Stimulated activated CD4-positive, alpha-beta T cell treated with anti-CD3 and anti-CD28 coated beads, Interleukin-4, amount 100 ng/mL, for 24 hours (primary cell): ENCODE results near the gene ADGRB3.

Source experiments
- DNase-seq: peaks from one replicate; pipeline ENCODE4 v3.0.0-alpha.2; 2020

The ADGRB3 gene

DNA sequence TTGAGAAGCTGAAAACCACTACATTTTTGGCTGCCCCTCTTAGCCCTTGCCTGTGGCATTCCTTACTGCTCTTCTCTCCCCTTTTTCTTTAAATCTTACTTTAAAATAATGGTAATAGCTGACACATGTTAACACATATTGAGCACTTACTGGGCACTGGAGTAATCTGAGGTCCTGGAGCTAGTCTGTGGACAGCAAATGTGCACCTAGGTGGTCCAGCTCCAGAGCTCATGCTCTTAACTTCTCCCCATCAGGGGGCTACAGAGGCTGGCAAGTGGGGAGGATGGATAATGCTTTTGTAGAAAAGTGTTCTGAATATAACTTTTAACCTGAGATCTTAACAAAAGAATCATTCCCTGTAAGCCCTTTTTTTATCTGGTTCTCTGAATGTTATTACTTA is 74.8 kb downstream of the ADGRB3 start:
- DNase-seq: no peak

DNA sequence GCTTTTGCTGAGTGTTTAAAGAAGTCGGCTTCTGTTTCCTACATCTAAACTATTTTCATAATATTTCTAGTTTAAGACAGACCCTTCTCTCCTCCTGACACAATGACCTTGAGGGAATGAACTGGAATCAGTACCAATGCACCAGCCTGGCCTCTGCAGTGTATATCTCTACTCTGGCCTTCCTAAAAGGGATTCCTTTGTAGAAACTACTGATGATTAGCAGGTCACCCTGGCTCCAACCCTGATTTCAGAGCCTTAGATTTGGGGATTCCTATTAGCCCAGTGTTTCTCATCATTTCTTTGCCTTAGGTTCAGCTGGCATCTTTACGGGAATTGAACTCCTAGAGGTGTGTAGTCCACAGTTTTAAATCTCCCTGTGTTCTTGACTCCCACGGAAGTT is 75.4 kb downstream of the ADGRB3 start:
- DNase-seq: no peak

GRCh38 chr6:68710916-68711315 is 75.8 kb downstream of the ADGRB3 start:
- DNase-seq: no peak

DNA sequence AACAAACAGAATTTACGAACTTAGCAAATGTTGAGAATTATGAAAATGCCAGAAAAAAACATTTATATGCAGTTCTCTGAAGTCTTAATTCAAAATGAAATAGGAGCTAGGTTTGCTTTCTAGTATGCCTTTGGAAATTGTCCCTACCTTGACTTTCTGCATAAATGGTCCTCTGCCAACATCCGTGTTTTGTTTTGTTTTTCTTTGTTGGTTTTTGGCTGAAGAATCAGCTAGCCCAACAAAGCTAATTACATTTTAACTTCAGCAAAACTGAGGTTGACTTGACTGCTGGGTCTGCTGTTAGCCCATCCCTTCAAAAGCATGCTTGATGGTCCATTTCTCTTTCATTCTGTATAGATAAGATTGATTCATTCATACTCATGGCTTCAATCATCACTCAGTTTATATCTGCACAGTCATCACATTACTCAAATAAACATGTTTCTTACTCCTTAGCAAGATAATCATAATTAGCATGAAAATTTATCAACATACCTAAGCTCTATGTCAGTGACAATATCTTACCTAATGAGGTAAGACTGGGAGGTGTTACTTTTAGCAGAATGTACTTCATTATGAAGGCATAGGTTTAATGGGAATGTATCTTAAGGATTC is 76.4 kb downstream of the ADGRB3 start:
- DNase-seq: no peak

DNA sequence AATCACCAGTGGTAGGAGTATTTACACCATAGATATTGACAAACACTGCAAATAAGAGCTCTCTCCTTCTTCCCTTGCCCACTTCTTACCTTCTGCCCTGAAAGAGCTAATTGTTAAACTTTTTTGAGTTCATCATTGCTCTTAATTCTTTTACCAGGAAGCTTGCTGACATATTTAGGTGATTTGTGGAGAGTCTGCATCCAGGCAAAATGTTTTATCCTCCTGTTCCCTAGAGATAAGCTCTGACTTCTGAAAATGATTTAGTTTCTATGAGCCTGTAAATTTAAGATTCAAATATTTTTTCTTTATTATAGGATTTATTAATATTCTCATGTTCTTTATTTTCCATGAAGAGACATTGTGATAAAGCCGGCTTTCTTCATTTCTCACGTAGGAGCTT is 81.5 kb downstream of the ADGRB3 start:
- no peak for DNase-seq

- no peak for DNase-seq
Measured at GRCh38 chr6:68718385-68719073, 83.4 kb downstream of the ADGRB3 start.

- DNase-seq: no peak
Measured at GRCh38 chr6:68719761-68720160, 84.7 kb downstream of the ADGRB3 start.

GRCh38 chr6:68722891-68723527 is 87.9 kb downstream of the ADGRB3 start:
- no peak for DNase-seq

DNA sequence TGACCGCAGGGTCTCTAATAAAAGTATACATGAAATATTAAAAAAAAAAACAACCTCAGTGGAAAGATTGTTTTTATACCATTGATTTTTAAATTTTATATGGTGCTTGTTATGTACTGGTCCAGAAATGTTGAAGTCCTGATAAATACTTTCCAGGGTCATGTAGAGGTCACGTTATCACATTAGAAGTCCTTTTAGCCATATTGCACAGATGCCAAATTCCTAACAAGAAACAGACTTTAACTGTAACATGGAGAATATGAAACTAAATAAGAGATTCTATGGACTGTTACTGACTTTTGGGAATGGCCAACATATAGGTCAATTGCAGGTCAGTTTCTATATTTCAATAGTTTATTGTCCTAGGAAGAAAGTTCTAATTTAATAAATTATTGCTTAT is 89.0 kb downstream of the ADGRB3 start:
- DNase-seq: no peak

DNA sequence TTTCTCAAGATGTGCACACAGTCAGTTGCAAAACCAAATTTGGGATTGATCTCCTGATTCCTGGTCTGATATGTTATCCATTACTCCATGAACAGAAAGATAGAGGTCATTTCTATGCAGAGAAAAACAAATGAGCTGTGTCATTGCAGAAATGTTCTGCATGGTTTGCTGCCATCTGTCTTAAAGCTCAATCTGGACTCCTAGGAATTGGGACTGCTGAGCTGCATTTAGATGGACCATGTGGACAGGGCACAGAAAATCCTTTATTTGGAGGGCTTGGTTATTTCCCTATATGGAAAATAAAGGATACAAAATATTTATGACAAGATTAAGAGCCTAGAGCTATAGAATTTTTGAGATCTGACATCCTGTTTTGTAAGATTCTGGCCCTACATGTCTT is 91.3 kb downstream of the ADGRB3 start:
- DNase-seq: no peak

- no peak for DNase-seq
Measured at GRCh38 chr6:68726992-68727391, 91.9 kb downstream of the ADGRB3 start.

GRCh38 chr6:68727699-68728098 is 92.6 kb downstream of the ADGRB3 start:
- no peak for DNase-seq

- DNase-seq: no peak
Measured at GRCh38 chr6:68728159-68728979, 93.3 kb downstream of the ADGRB3 start.

GRCh38 chr6:68729377-68729903 is 94.4 kb downstream of the ADGRB3 start:
- no peak for DNase-seq

- no peak for DNase-seq
Measured at GRCh38 chr6:68730291-68731054, 95.4 kb downstream of the ADGRB3 start.

DNA sequence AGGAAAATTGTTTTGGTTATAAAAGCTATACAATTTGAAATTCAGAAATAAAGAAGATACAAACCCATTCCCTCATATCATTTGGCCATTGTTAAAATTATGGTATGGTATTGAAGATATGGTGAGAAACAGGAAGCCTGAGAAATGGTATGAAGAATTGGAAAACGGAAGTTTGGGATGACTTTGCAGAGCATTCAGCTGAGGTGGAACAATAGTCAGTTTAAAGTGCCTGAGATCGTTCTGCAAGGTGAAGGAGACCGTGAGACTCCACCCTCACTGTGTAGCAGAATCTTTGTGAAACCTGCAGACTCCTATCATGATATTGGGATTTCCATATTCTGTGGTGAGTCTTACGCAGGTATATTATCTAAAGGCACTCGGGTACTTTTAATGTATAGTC is 97.3 kb downstream of the ADGRB3 start:
- no peak for DNase-seq

DNA sequence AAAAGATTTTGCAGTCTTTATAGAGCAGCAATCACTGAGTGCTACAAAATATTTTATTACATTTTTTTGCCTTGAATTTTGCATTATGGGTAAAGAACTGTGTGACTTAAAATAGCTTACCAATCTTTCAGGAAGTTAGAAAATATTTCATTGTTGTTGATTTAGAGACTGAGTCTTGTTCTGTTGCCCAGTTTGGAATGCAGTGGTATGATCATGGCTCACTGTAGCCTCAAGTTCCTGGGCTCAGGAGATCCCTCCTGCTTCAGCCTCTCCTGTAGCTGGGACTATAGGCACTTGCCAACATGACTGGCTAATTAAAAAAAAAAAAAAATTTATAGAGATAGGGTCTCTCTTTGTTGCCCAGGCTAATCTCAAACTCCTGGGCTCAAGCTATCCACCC is 100.8 kb downstream of the ADGRB3 start:
- no peak for DNase-seq

GRCh38 chr6:68737061-68737460 is 102.0 kb downstream of the ADGRB3 start:
- no peak for DNase-seq

- DNase-seq: no peak
Measured at GRCh38 chr6:68738039-68738438, 103.0 kb downstream of the ADGRB3 start.

GRCh38 chr6:68740828-68741500 is 105.9 kb downstream of the ADGRB3 start:
- DNase-seq: no peak

- no peak for DNase-seq
Measured at GRCh38 chr6:68741501-68742386, 106.7 kb downstream of the ADGRB3 start.
